ENCODE measurements around the gene PEX5. TPM values are rescaled to one million over a fixed set of nuclear protein-coding genes. Genes with fewer than 3 reads are reported as not detected.

The PEX5 gene
- total and polyA plus RNA-seq, 2 experiments from 2014 or later: 7.5 to 72.0 TPM

- H3K4me3 ChIP-seq: no peak overlapping the region
- Mint-ChIP-seq H3K9me3 (peaks cover 61% of the 10 kb centered on the region), H3K4me3 (no peak overlapping the region), H3K27ac (no peak overlapping the region), H3K36me3 (ENCODE audit: low read depth) (peaks cover 6% of the 10 kb centered on the region; the same call in 2 of the 3 replicates), H3K27me3 (ENCODE audit: insufficient read depth, low read depth, poor library complexity) (peaks cover 4% of the 10 kb centered on the region), H3K4me1 (no peaks in the 10 kb centered on the region)
- no peak overlapping the region for H2AFZ ChIP-seq
- no peak for TF ChIP-seq CTCF (conservative IDR thresholded peaks at IDR 0.05; ENCODE audit: low read depth in 2 of 2)
- no peak for TF ChIP-seq EZH2 (IDR thresholded peaks at IDR 0.05; ENCODE audit: low read depth, unreplicated experiment)
- TF ChIP-seq ZNF114 (CRISPR knock-in tag; IDR thresholded peaks at IDR 0.05): no peak
- no peak for TF ChIP-seq NANOG (IDR thresholded peaks at IDR 0.05; ENCODE audit: borderline replicate concordance)
- no peak for TF ChIP-seq STAT1 (IDR thresholded peaks at IDR 0.05; ENCODE audit: unreplicated experiment)
- no peak for TF ChIP-seq POLR2AphosphoS5 (IDR thresholded peaks at IDR 0.05; ENCODE audit: low read depth)
- TF ChIP-seq ZNF331 (CRISPR knock-in tag; IDR thresholded peaks at IDR 0.05; ENCODE audit: low read depth): no peak
- TF ChIP-seq, protein P1, sequence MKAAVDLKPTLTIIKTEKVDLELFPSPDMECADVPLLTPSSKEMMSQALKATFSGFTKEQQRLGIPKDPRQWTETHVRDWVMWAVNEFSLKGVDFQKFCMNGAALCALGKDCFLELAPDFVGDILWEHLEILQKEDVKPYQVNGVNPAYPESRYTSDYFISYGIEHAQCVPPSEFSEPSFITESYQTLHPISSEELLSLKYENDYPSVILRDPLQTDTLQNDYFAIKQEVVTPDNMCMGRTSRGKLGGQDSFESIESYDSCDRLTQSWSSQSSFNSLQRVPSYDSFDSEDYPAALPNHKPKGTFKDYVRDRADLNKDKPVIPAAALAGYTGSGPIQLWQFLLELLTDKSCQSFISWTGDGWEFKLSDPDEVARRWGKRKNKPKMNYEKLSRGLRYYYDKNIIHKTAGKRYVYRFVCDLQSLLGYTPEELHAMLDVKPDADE (IDR thresholded peaks at IDR 0.05): no peak
- no peak for TF ChIP-seq CREB1 (CRISPR knock-in tag; IDR thresholded peaks at IDR 0.05; ENCODE audit: low read depth)
- ATAC-seq (no peak), DNase-seq (ENCODE audit: low spot score) (no peak)
- no peaks in the 10 kb centered on the region for H3K27me3 ChIP-seq (ENCODE audit: insufficient read depth)
- H3K9me2 ChIP-seq (ENCODE audit: insufficient read depth): peaks cover 14% of the 10 kb centered on the region; the same call in 1 of the 2 replicates
- no peaks in the 10 kb centered on the region for H4K20me1 ChIP-seq (replicated peaks; ENCODE audit: insufficient read depth)
- no peaks in the 10 kb centered on the region for H3K79me2 ChIP-seq (replicated peaks; ENCODE audit: insufficient read depth)
- H3F3A ChIP-seq (replicated peaks; ENCODE audit: low read depth): no peaks in the 10 kb centered on the region
- H3K27ac ChIP-seq (ENCODE audit: low read depth): no peak overlapping the region
- no peaks in the 10 kb centered on the region for H3K36me3 ChIP-seq (ENCODE audit: insufficient read depth)
- H3K4me1 ChIP-seq (ENCODE audit: insufficient read depth): no peaks in the 10 kb centered on the region
- no peak overlapping the region for H3K4me2 ChIP-seq
Measured at GRCh38 chr12:7176595-7176994, 12.9 kb upstream of the PEX5 start.

- Histone ChIP-seq H3K4me2 (no peak overlapping the region), H3K79me2 (replicated peaks; ENCODE audit: insufficient read depth) (no peaks in the 10 kb centered on the region), H3K4me1 (ENCODE audit: insufficient read depth) (no peaks in the 10 kb centered on the region), H3K9me2 (ENCODE audit: insufficient read depth) (peaks cover 14% of the 10 kb centered on the region; the same call in 1 of the 2 replicates), H4K20me1 (replicated peaks; ENCODE audit: insufficient read depth) (no peaks in the 10 kb centered on the region), H3F3A (replicated peaks; ENCODE audit: low read depth) (no peaks in the 10 kb centered on the region), H3K27ac (ENCODE audit: low read depth) (no peak overlapping the region), H2AFZ (no peak overlapping the region), H3K36me3 (ENCODE audit: insufficient read depth) (no peaks in the 10 kb centered on the region), H3K4me3 (no peak overlapping the region), H3K27me3 (ENCODE audit: insufficient read depth) (no peaks in the 10 kb centered on the region)
- Mint-ChIP-seq H3K9me3 (peaks cover 43% of the 10 kb centered on the region), H3K36me3 (ENCODE audit: low read depth) (no peaks in the 10 kb centered on the region; the same call in 1 of the 3 replicates), H3K4me1 (no peaks in the 10 kb centered on the region), H3K27ac (no peak overlapping the region), H3K27me3 (ENCODE audit: insufficient read depth, low read depth, poor library complexity) (peaks cover 4% of the 10 kb centered on the region), H3K4me3 (no peak overlapping the region)
- ATAC-seq (no peak), DNase-seq (ENCODE audit: low spot score) (no peak)
- TF ChIP-seq ZNF114 (CRISPR knock-in tag; IDR thresholded peaks at IDR 0.05): no peak
- TF ChIP-seq EZH2 (IDR thresholded peaks at IDR 0.05; ENCODE audit: low read depth, unreplicated experiment): no peak
- TF ChIP-seq CTCF (conservative IDR thresholded peaks at IDR 0.05; ENCODE audit: low read depth in 2 of 2): no peak
- no peak for TF ChIP-seq JUNB (IDR thresholded peaks at IDR 0.05; ENCODE audit: unreplicated experiment)
- no peak for TF ChIP-seq CREB1 (CRISPR knock-in tag; IDR thresholded peaks at IDR 0.05; ENCODE audit: low read depth)
- no peak for TF ChIP-seq NANOG (IDR thresholded peaks at IDR 0.05; ENCODE audit: borderline replicate concordance)
Measured at GRCh38 chr12:7178481-7178880, 11.0 kb upstream of the PEX5 start.
